GM12878 (cell line): Measurements from ENCODE around the gene AGXT. TPM values are rescaled to one million over a fixed set of nuclear protein-coding genes. Genes with fewer than 3 reads are reported as not detected.

ENCODE experiments used
- ATAC-seq: fragments of 200-7000 bp; cut with Tn5 transposase; 3 replicates; pipeline ENCODE4 v1.9.1; 2020; ENCODE audit warnings: mild to moderate bottlenecking, moderate library complexity
- BruUV-seq: library from RNA; stranded (reverse); fragments of 400-500 nt; replicated peaks from 2 replicates; lab custom pipeline; 2021; lab: Mats Ljungman, UMichigan
- CTCF ChIA-PET: fragments of 300-600 bp; sonication (Branson Sonifier 250); formaldehyde crosslinking; extraction: SDS; loops from one replicate; lab custom pipeline; 2021; ENCODE audit warnings: inconsistent platforms; lab: Yijun Ruan, JAX
- POLR2A ChIA-PET: fragments of 350-600 bp; formaldehyde crosslinking; extraction: SDS; loops from one replicate; lab custom pipeline; 2021; ENCODE audit warnings: inconsistent platforms; lab: Charles Lee
- RAD21 ChIA-PET: fragments of 300-600 bp; sonication (Branson Sonifier 250); formaldehyde crosslinking; loops from one replicate; lab custom pipeline; 2023; ENCODE audit warnings: antibody characterized with exemption; ENCODE audit not compliant: unreplicated experiment; lab: Charles Lee
- SMC1A ChIA-PET: fragments of 300-600 bp; sonication (Branson Sonifier 250); formaldehyde crosslinking; loops from one replicate; lab custom pipeline; 2023; ENCODE audit not compliant: unreplicated experiment, uncharacterized antibody; lab: Charles Lee
- DNase-seq: peaks from one replicate; pipeline ENCODE4 v3.0.0-alpha.2; 2011; ENCODE audit warnings: low read depth, low spot score
- FAIRE-seq: peaks from 3 replicates; lab custom pipeline; 2011; peaks lifted over from hg19 to GRCh38; lab: Jason Lieb, UNC
- H2AFZ ChIP-seq: 2 replicates; pipeline ENCODE4 v1.6.0; 2011; ENCODE audit warnings: low read depth, low read length, control low read depth; ENCODE audit not compliant: control insufficient read depth
- H3K27ac ChIP-seq: 2 replicates; pipeline ENCODE4 v1.5.1; 2011; ENCODE audit warnings: control low read depth; ENCODE audit not compliant: control insufficient read depth, insufficient read depth
- H3K27me3 ChIP-seq, 2 experiments: replicated peaks in 1 of 2; 2 replicates each; pipeline versions ENCODE4 v1.6.0 to v1.6.1; 2011; ENCODE audit warnings: low read length in 1 of 2; ENCODE audit not compliant: control insufficient read depth in 2 of 2, insufficient read depth in 2 of 2
- H3K36me3 ChIP-seq, 2 experiments: 2 replicates each; pipeline ENCODE4 v1.5.1; 2011; ENCODE audit warnings: low read length in 1 of 2; ENCODE audit not compliant: control insufficient read depth in 2 of 2, insufficient read depth in 2 of 2
- H3K4me1 ChIP-seq: 2 replicates; pipeline ENCODE4 v1.6.1; 2011; ENCODE audit warnings: mild to moderate bottlenecking, low read length, moderate library complexity, mixed read lengths; ENCODE audit not compliant: control insufficient read depth, insufficient read depth
- H3K4me2 ChIP-seq: 2 replicates; pipeline ENCODE4 v1.6.0; 2011; ENCODE audit warnings: control low read depth; ENCODE audit not compliant: control insufficient read depth, insufficient read depth
- H3K4me3 ChIP-seq: fragments of 200-600 bp; sonication (generic); 2 replicates; pipeline ENCODE4 v1.5.1; 2016
- H3K79me2 ChIP-seq: 2 replicates; pipeline ENCODE4 v1.6.0; 2011; ENCODE audit warnings: low read length; ENCODE audit not compliant: control insufficient read depth, insufficient read depth
- H3K9ac ChIP-seq: 2 replicates; pipeline ENCODE4 v1.8.0; 2011; ENCODE audit warnings: low read length, control low read depth, mixed read lengths; ENCODE audit not compliant: control insufficient read depth, insufficient read depth
- H3K9me3 ChIP-seq: replicated peaks from 3 replicates; pipeline ENCODE4 v1.5.1; 2011; ENCODE audit warnings: mild to moderate bottlenecking, low read length; ENCODE audit not compliant: control insufficient read depth, insufficient read depth
- H4K20me1 ChIP-seq: 2 replicates; pipeline ENCODE4 v1.6.0; 2011; ENCODE audit not compliant: control insufficient read depth, insufficient read depth
- BACH1 ChIP-seq: fragments of 450-650 bp; IDR thresholded peaks from 2 replicates; pipeline ENCODE4 v1.6.1; 2017; ENCODE audit warnings: mild to moderate bottlenecking, borderline replicate concordance
- BCL3 ChIP-seq: IDR thresholded peaks from 2 replicates; pipeline ENCODE4 v1.6.1; 2011; ENCODE audit warnings: borderline replicate concordance, low read depth, mild to moderate bottlenecking, moderate library complexity, low read length; ENCODE audit not compliant: insufficient read depth, poor library complexity, severe bottlenecking
- IRF3 ChIP-seq: fragments of 450-650 bp; IDR thresholded peaks from 2 replicates; pipeline ENCODE4 v1.6.1; 2014; ENCODE audit warnings: mild to moderate bottlenecking
- KLF5 ChIP-seq: fragments of 450-650 bp; IDR thresholded peaks from 2 replicates; pipeline ENCODE4 v1.6.1; 2014; ENCODE audit warnings: mild to moderate bottlenecking; ENCODE audit not compliant: partially characterized antibody
- PRDM15 ChIP-seq: fragments of 450-650 bp; formaldehyde crosslinking; IDR thresholded peaks from 2 replicates; pipeline ENCODE4 v1.4.0; 2020; ENCODE audit warnings: mild to moderate bottlenecking, moderate library complexity
- RAD21 ChIP-seq: IDR thresholded peaks from 2 replicates; pipeline ENCODE4 v1.6.1; 2011; ENCODE audit warnings: mild to moderate bottlenecking, low read depth, low read length, moderate library complexity; ENCODE audit not compliant: insufficient read depth
- ZNF207 ChIP-seq: fragments of 450-650 bp; IDR thresholded peaks from 2 replicates; pipeline ENCODE4 v1.6.1; 2014; ENCODE audit warnings: antibody characterized with exemption, mild to moderate bottlenecking, borderline replicate concordance
- WGBS: methylation state at CpG from one replicate; pipeline ENCODE4 v1.1.6; 2016; ENCODE audit warnings: low lambda C conversion rate; ENCODE audit not compliant: insufficient replicate concordance, insufficient coverage; ENCODE audit errors: missing lambda C conversion rate; 5-methylcytosine and 5-hydroxymethylcytosine counted together
- in situ Hi-C: fragments of 300-500 bp; cut with MboI; formaldehyde crosslinking; loops from 9 replicates; pipeline ENCODE4 v1.14.3; 2018; ENCODE audit warnings: mixed read lengths
- intact Hi-C: fragments of 100-400 bp; cut with micrococcal nuclease; formaldehyde crosslinking; loops from one replicate; pipeline ENCODE4 v1.14.2; 2022; ENCODE audit not compliant: unreplicated experiment
- polyA plus RNA-seq, 11 experiments: library from polyadenylated mRNA; depleted of rRNA in 4 of 11; unstranded in 6 of 11; stranded (reverse) in 5 of 11; fragments of >200 nt; fragmentation: Nextera tagmentation in 4 of 11; fragmentation: Illumina TruSeq in 1 of 11; extraction: Ambion mirVana in 4 of 11; extraction: Trizol in 1 of 11; gene quantifications; 1 replicate in 1 of 11; 2 replicates in 10 of 11; pipeline versions ENCODE4 v1.2.1 to v1.2.3, GENCODE V29; 2011 to 2016; ENCODE audit warnings: inconsistent platforms in 2 of 11, missing spikeins in 2 of 11, low read depth in 1 of 11
- total RNA-seq, 4 experiments: library from RNA; depleted of rRNA in 3 of 4; stranded (reverse); fragments of >200 nt in 3 of 4; fragmentation: Illumina TruSeq in 1 of 4; extraction: Trizol in 1 of 4; gene quantifications; 2 replicates each; pipeline versions ENCODE4 v1.2.1 to v1.2.3, GENCODE V29; 2013 to 2021
- TF ChIP-seq, protein P1 (sequence below): IDR thresholded peaks from 2 replicates; pipeline ENCODE4 v1.6.1; 2012; ENCODE audit warnings: mild to moderate bottlenecking, low read depth, low read length
- TF ChIP-seq, protein P2 (sequence below): IDR thresholded peaks from 2 replicates; pipeline ENCODE4 v1.6.1; 2012; ENCODE audit warnings: low read depth, low read length, improper control_type of control experiment
- TF ChIP-seq, protein P3 (sequence below): fragments of 150-350 bp; IDR thresholded peaks from 2 replicates; pipeline ENCODE4 v1.6.1; 2014; ENCODE audit warnings: mild to moderate bottlenecking, low read depth, low read length

AGXT gene
- total and polyA plus RNA-seq, 10 of the 15 experiments (the other 5 are each of a cell fraction or from before 2014, with no cell fraction given), result 0.18 TPM; not detected in 9

- 59% methylated on average over 15 of the region's 15 CpGs for WGBS
- in situ Hi-C loops, result no loop called here
- no peaks in the 10 kb centered on the region for H3K36me3 ChIP-seq
- H3K27ac ChIP-seq, result no peak overlapping the region
- SMC1A ChIA-PET, result no interaction called here
- POLR2A ChIA-PET, result no interaction called here
- H2AFZ ChIP-seq, result no peak overlapping the region
- FAIRE-seq, result no peak
- no peaks in the 10 kb centered on the region for H3K4me1 ChIP-seq
- ATAC-seq, result no peak
- no peak for DNase-seq
- no TSS peak for BruUV-seq
- intact Hi-C loops, result no loop called here
- H3K9ac ChIP-seq, result no peak overlapping the region
- H3K79me2 ChIP-seq, result no peaks in the 10 kb centered on the region
- no peak overlapping the region for H3K4me3 ChIP-seq
- no peak overlapping the region for H3K4me2 ChIP-seq
- H4K20me1 ChIP-seq, result no peaks in the 10 kb centered on the region
- RAD21 ChIA-PET, result no interaction called here
- CTCF ChIA-PET, result no interaction called here
- no peaks in the 10 kb centered on the region for H3K27me3 ChIP-seq
- no peaks in the 10 kb centered on the region for H3K9me3 ChIP-seq
- TF ChIP-seq, protein P1, sequence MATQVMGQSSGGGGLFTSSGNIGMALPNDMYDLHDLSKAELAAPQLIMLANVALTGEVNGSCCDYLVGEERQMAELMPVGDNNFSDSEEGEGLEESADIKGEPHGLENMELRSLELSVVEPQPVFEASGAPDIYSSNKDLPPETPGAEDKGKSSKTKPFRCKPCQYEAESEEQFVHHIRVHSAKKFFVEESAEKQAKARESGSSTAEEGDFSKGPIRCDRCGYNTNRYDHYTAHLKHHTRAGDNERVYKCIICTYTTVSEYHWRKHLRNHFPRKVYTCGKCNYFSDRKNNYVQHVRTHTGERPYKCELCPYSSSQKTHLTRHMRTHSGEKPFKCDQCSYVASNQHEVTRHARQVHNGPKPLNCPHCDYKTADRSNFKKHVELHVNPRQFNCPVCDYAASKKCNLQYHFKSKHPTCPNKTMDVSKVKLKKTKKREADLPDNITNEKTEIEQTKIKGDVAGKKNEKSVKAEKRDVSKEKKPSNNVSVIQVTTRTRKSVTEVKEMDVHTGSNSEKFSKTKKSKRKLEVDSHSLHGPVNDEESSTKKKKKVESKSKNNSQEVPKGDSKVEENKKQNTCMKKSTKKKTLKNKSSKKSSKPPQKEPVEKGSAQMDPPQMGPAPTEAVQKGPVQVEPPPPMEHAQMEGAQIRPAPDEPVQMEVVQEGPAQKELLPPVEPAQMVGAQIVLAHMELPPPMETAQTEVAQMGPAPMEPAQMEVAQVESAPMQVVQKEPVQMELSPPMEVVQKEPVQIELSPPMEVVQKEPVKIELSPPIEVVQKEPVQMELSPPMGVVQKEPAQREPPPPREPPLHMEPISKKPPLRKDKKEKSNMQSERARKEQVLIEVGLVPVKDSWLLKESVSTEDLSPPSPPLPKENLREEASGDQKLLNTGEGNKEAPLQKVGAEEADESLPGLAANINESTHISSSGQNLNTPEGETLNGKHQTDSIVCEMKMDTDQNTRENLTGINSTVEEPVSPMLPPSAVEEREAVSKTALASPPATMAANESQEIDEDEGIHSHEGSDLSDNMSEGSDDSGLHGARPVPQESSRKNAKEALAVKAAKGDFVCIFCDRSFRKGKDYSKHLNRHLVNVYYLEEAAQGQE, result no peak
- no peak for TF ChIP-seq KLF5
- TF ChIP-seq, protein P2, sequence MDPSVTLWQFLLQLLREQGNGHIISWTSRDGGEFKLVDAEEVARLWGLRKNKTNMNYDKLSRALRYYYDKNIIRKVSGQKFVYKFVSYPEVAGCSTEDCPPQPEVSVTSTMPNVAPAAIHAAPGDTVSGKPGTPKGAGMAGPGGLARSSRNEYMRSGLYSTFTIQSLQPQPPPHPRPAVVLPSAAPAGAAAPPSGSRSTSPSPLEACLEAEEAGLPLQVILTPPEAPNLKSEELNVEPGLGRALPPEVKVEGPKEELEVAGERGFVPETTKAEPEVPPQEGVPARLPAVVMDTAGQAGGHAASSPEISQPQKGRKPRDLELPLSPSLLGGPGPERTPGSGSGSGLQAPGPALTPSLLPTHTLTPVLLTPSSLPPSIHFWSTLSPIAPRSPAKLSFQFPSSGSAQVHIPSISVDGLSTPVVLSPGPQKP, result no peak
- TF ChIP-seq RAD21, result no peak
- no peak for TF ChIP-seq BACH1
- TF ChIP-seq IRF3, result no peak
- TF ChIP-seq, protein P3, sequence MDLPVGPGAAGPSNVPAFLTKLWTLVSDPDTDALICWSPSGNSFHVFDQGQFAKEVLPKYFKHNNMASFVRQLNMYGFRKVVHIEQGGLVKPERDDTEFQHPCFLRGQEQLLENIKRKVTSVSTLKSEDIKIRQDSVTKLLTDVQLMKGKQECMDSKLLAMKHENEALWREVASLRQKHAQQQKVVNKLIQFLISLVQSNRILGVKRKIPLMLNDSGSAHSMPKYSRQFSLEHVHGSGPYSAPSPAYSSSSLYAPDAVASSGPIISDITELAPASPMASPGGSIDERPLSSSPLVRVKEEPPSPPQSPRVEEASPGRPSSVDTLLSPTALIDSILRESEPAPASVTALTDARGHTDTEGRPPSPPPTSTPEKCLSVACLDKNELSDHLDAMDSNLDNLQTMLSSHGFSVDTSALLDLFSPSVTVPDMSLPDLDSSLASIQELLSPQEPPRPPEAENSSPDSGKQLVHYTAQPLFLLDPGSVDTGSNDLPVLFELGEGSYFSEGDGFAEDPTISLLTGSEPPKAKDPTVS, result no peak
- TF ChIP-seq ZNF207, result no peak
- TF ChIP-seq PRDM15 (CRISPR knock-in tag), result no peak
- TF ChIP-seq BCL3, result no peak
Observed at GRCh38 chr2:240922982-240923537, 54.4 kb downstream of the AGXT start.
